ENCODE measurements around the gene KLF6.
"Not testable (repeated sequence)": the region's sequence is repeated elsewhere in the genome, so short reads cannot be mapped to it uniquely, and the experiment has no call there.

The KLF6 gene

DNA sequence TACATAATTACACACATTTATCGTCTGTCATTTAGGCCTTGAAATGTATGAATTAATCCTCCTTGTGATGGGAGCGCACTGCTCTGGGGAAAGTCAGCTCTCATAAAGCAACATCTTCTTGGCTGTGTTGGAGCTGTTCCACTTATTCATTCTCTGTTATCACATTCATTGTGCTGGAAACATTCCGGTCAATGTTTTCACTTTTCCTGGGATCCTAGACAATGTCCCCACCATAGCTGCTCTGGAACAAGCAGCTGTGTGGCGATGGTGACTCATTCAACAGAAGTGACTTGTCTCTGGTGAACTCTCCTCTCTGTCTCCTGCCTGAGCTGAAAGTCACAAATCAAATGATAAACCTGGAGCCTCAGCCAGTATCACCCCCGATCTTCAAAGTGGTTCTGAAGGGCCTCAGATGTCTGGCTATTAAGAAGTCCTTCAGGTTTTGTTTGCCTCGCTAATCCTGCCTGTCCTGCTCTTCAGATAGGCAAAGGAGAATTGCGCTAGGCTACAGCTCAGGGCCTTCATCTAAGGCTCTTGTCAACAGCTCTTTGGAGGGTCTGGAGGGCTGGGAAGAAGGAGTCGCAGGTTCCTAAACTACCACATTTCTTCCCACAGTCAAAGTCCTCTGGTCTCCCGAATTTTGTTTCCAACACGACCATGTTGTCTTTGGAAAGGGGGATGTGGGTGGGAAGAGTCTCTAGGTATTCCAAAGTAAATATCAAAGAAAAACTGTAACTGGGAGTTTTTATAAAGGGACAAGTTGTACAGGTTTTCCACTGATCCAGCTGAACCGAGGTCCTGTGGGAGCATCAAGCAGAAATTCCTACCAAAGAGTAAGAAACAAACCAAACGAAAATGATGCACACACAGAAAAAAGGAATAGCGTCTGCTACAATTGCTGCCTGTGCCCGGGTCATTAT, 29.3 kb downstream of the KLF6 start:
- DNase-seq: no peak

DNA sequence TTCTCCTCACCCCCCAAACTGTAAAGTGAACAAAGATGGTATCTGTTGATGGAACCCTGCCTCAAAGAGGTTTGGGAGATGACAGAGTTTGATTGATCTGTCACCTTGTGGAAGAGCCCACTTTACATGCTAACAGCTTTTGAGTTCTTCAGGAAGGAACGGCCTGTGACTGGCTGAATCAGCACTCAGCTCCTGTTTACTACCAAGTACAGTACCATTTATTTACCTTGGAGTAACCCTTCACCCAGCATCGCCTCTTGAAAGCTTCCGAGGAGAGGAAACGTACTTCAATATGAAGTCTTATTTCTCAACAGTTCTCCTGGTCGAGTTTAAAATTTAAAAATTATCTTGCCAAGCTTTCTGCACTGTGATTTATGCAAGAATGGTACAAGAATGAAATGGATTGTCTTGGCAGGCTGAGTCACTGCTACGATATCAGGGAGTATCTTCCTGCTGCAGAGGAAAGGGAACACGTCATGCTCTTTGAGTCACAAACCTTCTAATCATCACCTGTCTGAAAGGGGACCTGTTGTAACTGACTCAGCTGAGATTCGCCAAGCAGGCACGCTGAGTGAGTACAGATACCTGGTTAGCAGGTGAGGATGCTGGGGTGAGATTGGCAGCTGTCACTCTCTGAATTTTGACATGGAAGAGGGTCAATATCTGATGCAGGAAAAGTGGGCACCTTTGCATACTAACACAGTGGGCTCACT, 30.1 kb downstream of the KLF6 start:
- peak in 1 of 2 experiments; percentile 10 for DNase-seq

DNA sequence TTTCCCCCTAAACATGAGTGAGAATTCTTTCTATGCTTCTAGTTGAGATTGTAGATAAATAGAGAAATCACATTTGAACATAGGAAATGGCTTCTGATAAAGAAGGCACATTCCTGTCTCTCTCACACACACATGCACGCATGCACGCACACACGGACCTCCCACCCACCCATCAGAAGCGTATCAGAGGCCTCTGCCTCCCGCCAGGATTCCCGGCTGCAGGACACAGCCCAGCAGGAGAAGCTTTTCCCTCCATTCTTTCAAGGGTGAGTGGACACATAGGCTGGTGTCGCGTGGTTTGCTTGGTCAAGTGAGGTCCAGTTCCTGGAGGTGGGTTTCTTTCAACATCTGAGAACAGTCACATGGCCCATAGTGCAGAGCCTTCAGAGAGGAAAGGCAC, 34.2 kb downstream of the KLF6 start:
- no peak for DNase-seq

DNA sequence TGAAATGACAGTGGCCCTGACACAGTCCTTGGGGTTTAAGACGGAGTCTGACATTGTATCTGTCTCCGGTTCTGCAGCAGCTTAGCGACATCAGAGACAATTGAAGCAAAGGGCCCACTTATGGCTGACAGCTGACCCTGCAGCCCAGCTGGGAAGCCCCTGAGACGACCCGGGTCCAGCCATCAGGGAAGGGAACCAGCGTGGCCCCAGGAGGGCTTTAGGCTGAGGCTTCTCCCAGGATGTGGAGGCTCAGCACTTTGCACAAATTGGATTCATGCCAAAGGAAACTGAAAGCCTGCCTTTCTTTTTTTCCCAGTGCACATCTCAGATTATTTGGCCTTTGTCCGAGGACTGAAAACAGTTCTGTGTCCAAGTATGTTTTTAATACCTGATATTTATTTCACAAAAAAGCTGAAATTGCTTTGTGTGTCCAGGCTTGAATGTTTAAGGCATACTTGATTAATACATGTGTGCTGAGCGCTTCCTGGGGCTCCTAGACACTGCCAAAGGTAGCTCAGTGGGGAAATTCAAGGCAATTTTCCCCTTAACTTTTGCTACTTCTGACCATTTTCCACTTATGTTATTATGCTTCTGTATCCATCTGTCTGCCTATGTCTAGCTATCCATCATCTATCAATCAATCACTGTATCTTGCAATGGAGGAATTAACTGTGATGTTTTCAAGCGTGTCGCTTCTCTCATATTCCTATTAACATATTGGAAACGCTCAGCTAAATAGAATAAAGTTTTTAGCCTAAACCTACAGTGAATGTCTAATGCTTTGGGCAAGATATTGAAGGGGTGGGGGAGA, 34.8 kb downstream of the KLF6 start:
- DNase-seq: no peak

DNA sequence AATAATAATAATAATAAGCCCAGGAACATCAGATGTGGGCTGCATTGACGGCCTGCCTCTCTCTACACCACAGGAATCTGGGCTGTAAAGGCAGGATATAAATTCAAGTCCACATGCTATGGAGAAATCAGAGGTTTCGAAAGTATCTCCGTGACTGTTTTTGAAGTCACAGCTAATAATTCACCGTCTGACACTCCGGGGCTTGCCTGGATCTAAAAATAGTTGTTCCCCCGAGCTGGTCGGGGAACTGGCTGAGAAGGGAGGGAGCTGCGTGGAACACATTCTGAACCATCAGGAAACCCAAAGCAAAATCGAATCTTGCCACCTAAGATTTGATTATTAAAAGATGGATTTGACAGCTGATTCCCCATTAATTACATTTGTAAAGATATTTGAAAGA, 35.4 kb downstream of the KLF6 start:
- no peak for DNase-seq

DNA sequence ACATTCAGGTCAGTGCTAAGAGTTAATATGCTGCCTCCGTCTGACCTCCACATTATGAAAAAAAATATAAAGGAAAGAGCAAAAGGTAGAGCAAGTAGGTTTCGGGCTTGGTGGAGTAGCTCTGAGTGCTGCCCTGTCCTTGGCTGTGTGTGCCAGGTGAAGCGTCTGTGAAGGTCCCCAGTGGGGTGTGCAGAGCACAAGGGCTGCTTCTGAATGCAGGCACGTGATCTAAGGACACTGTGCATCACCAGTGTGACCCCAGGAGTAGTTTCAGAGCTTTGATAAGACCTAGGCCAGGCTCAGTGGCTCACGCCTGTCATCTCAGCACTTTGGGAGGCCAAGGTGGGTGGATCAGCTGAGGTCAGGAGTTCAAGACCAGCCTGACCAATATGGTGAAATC, 36.0 kb downstream of the KLF6 start:
- DNase-seq: no peak

DNA sequence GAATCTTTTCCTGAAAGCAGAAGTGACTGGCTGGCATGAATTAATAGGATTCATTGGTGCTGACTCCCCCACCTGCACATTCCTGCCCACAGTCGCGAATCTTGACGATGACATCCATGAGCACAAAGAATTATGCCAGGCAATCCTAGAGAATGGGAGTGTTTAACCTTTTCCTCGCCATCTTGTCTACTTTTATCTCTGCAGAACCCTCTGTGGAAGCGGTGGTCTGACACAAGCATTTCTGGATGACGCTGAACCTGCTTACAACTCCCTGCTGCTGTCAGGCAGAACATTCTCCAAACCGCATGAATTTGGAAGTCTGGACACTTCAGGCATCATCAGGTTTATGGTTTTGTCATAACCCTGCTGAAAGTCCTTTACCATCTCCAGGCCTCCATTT, 36.5 kb downstream of the KLF6 start:
- no peak for DNase-seq

DNA sequence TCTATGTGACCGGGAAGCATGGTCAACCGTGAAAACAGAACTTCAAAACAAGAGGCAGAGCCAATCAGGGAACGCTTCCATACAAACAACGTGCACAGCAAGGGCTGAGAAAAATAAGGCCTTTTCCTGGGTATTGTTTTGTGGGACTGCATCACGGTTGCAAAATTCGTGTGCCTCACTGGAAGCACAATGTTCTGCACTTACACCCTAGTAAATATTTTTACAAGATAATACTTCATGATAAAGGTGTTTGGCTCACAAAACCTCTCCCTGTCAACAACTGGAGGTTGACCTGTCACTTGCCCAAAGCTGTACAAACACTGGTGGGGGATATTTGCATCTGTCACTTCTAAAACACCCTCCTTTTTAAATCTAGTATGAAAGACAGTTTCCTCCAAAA, 37.0 kb downstream of the KLF6 start:
- DNase-seq: no peak

DNA sequence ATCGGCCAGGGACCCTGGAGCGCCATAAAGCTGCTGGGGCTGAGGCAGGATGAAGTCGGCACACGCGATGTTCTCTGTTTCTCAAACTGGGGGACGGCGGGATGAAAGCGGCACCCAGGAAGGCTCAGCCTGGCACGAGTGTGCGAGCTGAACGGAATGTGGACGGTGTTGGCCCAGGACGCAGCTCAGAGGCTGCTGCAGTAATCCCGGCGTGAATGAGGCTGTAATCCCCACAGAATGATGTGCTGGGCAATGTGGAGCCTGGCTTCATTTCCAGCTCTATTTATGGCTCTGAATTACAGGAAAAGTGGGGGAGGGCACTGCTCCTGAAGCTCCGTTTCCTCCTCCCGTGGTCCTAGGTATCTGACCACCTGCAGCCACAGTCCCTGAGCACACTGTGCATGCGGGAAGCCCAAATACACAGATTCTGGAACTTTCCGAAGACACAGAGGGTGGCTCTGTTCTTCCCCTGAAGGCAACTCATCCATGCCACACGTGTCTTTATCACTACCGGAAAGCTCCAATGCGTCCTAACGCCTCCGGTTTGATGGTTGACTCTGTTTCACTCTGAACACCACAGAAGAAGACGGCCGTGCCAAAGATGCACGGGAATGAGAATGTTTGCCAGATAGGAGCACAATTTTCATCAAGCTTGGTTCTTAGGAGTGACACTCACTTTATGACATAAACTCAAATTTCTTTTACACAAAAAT, 37.6 kb downstream of the KLF6 start:
- DNase-seq: no peak

DNA sequence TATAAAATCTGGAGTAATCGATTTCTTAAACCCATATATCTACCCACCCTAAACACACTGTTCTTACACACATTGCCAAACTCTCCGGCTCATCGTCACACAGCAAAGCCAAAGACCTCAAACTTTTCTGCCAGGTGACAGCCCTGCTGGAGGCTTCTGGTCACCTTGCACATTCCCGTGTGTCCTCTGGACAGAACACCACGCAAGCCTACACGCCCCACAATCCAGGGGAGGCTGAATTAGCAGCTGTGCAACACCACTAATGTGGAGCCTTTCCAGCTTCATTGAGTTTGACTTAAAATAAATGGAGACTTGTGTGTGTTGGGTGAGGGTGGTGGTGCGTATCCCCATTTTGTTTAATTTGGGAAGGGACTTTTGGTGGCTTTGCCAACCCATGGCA, 38.4 kb downstream of the KLF6 start:
- DNase-seq: no peak

DNA sequence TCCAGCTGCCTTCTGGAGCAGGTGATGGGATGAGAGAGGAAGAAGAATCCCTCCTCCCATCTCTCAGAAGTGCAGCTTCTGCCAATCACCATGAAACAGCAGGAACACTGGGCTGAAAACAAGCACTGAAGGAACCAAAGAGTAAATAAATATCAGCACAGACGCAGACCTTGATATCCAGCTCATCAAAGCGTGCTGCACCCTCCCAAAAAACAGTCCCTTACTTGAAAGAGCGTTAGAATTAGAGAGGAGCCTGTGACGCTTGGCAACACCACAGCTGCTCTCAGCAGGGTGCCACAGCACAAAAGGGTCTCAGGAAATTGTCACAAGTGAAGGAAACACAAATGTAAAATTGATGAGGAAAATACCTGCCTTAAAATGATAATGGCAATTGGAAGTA, 39.5 kb downstream of the KLF6 start:
- DNase-seq: no peak

DNA sequence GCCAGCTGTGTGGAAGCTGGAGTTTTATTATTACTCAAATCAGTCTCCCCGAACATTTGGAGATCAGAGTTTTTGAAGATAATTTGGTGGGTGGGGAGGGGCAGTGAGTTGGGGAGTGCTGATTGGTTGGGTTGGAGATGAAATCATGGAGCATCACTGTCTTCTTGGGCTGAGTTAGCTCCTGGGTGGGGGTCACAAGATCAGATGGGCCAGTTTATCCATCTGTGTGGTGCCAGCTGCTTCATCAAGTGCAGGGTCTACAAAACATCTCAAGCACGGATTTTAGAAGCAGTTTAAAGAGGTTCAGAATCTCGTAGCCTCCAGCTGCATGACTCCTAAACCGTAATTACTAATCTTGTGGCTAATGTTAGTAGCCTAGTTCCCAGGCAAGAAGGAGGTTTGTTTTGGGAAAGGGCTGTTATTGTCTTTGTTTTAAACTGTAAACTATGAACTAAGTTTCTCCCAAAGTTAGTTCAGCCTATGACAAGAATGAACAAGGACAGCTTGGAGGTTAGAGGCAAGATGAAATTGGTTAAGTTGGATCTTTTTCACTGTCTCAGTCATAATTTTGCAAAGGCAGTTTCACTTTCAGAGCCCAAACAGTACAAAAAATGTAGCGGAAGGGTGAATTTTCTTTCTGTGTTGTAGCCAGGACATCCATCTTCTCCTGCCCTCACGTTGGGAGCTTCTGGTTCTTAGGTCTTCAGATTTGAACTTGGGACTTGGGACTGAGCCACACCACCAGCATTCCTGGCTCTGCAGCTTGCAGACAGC, 43.1 kb downstream of the KLF6 start:
- DNase-seq: no peak

DNA sequence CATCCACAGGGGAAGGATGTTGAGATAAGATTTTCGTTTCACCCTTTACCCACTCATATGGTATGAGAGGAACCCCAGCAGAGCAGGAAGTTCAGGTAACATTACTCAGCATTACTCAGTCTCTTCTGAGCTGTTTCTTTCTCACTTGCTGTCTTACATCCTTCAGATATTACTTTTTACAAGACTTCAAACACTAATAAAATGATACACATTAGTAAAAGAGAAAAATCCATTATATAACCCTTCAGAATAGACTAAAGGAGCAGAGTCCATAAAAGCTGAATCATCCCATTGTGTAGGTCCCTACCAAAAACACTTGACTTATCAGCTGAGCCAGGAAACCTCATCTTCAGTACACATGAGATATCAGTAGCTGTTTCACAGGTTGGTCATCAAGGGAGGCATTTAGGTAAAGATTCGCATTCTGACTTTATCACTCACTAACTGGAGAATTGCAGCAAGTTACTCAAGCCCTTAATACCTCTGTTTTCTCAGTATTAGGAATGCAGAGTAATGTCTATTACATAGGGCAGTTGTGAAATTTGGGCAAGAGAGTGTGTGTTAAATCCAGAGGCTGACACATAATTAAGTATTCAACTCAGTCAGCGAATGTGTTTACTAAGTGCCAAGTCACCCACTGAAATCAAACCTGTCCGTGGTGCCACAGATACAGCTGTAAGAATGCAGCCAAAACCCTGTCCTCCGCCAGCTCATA, 44.7 kb downstream of the KLF6 start:
- no peak for DNase-seq

DNA sequence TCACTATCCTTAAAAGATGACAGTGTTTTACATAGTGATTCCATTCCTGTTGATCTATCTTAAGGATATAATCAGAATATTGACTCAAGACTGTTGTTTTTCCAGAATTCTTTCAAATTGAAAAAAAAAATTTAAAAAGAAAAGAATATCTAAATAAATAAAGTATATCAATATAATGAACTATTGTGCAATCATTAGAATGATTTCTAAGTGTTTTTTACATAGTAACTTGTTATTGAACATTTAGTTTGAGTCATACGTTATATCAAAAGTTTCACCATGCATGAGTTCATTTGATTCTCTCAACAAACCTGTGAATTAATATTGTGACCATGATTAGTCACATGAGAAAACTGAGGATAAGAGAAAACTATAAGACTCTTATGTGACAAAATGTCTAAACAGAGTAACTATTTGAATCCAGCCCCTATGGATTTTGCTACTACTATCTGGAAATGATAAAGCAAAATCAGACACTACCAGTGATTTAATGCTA, 46.1 kb downstream of the KLF6 start:
- no peak for DNase-seq

DNA sequence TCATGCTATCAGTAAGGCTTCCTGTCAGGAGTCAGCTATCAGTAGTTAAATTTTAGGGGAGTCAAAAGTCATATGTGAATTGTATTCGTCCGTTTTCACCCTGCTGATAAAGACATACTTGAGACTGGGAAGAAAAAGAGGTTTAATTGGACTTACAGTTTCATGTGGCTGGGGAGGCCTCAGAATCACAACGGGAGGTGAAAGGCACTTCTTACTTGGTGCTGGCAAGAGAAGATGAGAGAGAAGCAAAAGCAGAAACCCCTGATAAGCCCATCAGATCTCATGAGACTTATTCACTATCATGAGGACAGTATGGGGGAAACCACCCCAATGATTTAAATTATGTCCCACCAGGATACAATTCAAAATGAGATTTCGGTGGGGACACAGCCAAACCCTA, 47.1 kb downstream of the KLF6 start:
- no peak for DNase-seq

DNA sequence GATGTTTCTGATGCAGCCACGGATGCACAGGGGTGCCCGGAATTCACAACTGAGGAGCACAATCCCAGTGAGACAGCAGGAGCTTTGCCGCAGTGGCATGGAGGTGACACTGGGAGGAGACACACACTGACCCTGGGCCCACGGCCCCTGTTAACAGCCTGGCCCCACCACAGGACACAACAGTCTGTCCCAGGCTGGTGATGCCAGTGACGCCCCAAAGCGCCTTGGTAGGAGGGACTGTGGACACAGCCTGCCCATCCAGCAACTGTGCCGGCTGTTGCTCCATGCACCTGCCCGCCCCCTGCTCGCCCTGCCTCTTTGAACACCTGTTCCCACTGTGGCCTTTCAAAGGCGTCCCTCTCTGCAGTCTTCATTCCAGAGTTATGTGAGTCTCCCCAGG, 49.8 kb downstream of the KLF6 start:
- DNase-seq: no peak

DNA sequence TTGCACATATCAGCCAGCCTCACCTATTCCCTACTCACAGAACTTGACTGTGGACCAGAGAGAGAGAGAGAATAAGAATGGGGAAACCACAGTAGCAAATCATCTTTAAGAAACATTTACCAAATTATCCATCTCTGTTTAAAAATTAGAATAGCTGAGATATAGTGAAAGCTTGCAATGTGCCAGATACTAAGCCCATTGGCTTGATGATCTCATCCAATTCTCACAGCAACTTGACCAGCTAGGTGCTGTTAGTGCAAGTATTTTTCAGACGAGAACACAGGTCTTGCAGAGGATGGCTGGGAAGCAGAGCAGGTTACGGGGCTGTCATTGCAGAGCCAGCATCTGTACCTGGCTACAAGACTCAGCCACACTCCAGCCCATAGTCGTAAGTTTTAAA, 50.9 kb downstream of the KLF6 start:
- DNase-seq: no peak

DNA sequence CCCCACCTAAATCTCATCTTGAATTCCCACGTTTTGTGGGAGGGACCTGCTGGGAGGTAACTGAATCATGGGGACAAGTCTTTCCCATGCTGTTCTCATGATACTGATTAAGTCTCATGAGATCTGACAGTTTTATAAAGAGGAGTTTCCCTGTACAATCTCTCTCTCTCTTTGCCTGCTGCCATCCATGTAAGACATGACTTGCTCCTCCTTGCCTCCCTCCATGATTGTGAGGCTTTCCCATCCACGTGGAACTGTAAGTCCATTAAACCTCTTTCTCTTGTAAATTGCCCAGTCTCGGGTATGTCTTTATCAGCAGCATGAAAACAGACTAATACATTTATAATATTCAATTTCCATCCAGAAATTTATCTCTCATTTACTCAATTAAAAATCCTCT, 52.8 kb downstream of the KLF6 start:
- DNase-seq: not testable (repeated sequence)

DNA sequence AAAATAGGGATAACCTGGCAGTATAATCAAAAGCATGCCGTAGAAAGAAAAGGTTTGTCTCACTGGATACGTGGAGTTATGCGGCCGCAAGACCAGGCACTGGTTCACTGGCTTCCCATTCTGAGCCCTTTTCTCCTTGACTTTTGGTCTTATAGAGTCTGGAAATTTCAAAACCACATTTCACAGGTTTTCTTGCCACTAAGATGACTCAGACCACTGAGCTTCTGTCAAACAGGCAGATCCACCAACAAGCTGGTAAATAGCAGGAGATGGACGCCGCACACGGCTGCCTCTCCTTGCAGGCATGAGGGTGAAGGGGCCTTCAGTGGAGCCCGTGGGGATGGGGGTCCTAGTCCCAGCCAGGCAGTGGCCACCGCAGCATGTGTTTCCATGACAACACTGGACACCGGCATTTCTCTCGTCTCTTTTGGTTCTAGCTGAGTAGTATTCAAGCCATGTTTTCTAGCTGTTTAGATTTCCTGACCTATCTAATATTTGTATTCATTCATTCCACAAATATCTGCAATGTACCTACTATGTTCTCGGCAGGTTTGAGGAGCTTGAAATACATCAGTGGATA, 55.5 kb downstream of the KLF6 start:
- no peak for DNase-seq

DNA sequence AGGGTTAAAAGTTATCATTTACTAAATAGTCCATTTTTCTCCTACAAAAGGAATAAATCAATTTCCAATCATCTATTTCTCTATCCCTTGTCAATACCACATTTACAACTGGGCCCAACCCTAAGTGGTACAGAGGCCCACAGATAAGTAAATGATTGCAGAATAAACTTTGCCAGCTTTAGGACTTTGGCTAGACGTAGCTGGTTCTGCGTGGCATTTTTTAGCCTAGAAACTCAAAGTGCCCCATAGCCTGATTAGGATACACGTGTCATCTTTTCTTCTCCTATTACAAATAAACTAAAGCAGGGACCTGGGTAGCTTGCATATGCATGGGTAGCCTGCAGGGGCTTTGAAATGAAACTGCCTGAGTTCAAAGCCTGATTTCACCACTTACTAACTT, 56.4 kb downstream of the KLF6 start:
- DNase-seq: no peak

DNA sequence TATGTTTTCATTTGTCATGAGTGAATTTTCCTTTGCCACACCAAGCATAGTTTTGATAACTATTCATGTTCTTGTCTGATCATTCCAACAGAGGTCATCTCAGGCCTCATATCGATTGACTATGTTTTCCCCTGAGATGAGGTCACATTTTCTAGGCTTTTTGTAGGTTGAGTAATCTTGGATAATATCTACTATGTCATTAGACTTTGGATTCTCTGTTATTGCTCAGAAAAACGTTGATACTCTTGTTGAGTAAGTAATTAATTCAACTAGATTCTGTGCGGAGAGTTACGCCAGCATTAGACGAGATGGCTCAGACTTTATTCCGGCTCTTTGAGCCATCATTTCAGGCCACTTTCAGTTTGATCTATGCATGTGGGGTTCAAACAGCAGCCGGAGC, 57.7 kb downstream of the KLF6 start:
- DNase-seq: no peak

All from NCI-H187 (cell line).